SK-N-SH treated with all-trans-retinoic acid at 6 μM for 48 hours (cell line): Measurements from ENCODE around the gene AHCTF1.

Experiments used
- CREB5 ChIP-seq: fragments of 250-450 bp; sonication (Bioruptor Pico); IDR thresholded peaks from 2 replicates; pipeline ENCODE4 v1.5.1; 2020; ENCODE audit warnings: low read depth, mild to moderate bottlenecking, moderate library complexity
- GLIS3 ChIP-seq: fragments of 250-450 bp; sonication (Bioruptor Pico); IDR thresholded peaks from 2 replicates; pipeline ENCODE4 v1.5.0; 2020; ENCODE audit warnings: mild to moderate bottlenecking, moderate library complexity
- OSR1 ChIP-seq: fragments of 250-450 bp; sonication (Bioruptor Pico); IDR thresholded peaks from 2 replicates; pipeline ENCODE4 v1.8.0; 2022; ENCODE audit warnings: moderate library complexity, mild to moderate bottlenecking, inconsistent platforms
- PATZ1 ChIP-seq: fragments of 250-450 bp; sonication (Bioruptor Pico); IDR thresholded peaks from 2 replicates; pipeline ENCODE4 v1.8.0; 2020; ENCODE audit warnings: mild to moderate bottlenecking, moderate library complexity, borderline replicate concordance
- PPARA ChIP-seq: fragments of 250-450 bp; sonication (Bioruptor Pico); IDR thresholded peaks from 2 replicates; pipeline ENCODE4 v1.5.0; 2020; ENCODE audit warnings: mild to moderate bottlenecking, borderline replicate concordance
- RARB ChIP-seq: fragments of 250-450 bp; sonication (Bioruptor Pico); IDR thresholded peaks from 2 replicates; pipeline ENCODE4 v1.8.0; 2021; ENCODE audit warnings: mild to moderate bottlenecking, moderate library complexity
- SNAI2 ChIP-seq: fragments of 250-450 bp; sonication (Bioruptor Pico); IDR thresholded peaks from 2 replicates; pipeline ENCODE4 v1.5.0; 2020; ENCODE audit warnings: mild to moderate bottlenecking, moderate library complexity
- TOX ChIP-seq: fragments of 250-450 bp; sonication (Bioruptor Pico); IDR thresholded peaks from 2 replicates; pipeline ENCODE4 v1.8.0; 2021; ENCODE audit warnings: mild to moderate bottlenecking, moderate library complexity, borderline replicate concordance
- ZFP3 ChIP-seq: fragments of 250-450 bp; sonication (Bioruptor Pico); IDR thresholded peaks from 2 replicates; pipeline ENCODE4 v1.5.0; 2020; ENCODE audit warnings: mild to moderate bottlenecking, moderate library complexity
- ZNF565 ChIP-seq: fragments of 450-650 bp; formaldehyde crosslinking; conservative IDR thresholded peaks from 2 replicates; pipeline ENCODE4 v1.5.0; 2020; ENCODE audit warnings: low read depth, mild to moderate bottlenecking, moderate library complexity

DNA sequence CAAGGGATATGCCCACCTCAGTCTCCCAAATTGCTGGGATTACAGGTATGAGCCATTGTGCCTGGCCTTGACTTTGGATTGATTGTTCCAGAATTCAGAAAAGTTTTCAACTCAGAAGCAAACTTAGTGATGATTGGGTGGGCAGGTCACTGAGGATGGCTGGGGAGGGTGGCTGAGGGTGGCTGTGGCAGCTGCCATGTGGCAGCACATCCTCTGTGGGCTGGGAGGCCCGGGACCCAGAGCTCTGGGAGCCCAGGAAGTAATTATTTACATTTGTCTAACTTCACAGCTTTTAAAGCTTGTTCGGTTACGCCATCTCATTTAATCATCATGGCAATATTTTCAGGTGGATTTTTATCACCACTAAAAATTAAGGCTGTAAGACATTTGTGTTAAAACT is 131.4 kb downstream of the AHCTF1 start:
- TF ChIP-seq PATZ1 (CRISPR knock-in tag), result no peak
- no peak for TF ChIP-seq ZNF565
- TF ChIP-seq OSR1 (CRISPR knock-in tag), result no peak
- TF ChIP-seq RARB, result no peak
- TF ChIP-seq PPARA, result no peak
- no peak for TF ChIP-seq SNAI2 (CRISPR knock-in tag)
- TF ChIP-seq GLIS3, result no peak
- no peak for TF ChIP-seq TOX (CRISPR knock-in tag)
- TF ChIP-seq CREB5 (CRISPR knock-in tag), result no peak
- TF ChIP-seq ZFP3 (CRISPR knock-in tag), result no peak
